Measurements from ENCODE around the gene SESTD1.

Gene SESTD1

DNA sequence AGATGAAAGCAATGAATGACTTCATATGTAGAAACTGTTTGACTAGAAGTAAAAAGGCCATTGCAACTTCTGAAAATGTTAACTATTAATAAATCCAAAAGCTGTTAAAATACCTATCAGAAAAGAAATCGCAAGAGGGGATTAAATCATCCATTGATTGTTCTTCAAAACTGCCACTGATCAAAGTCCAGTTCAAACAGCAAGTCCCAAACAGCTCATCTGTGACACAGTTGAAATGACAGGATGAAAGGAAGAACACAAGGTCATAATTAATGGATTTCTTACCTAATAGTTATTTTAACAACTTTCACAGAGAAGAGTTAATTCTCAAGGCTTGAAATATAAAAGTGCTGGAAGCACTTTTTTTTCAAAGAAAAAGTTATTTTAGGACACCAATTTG, 90.4 kb downstream of the SESTD1 start:
- ATAC-seq (replicated peaks), result no peak
- Mint-ChIP-seq H3K9me3 (no peaks in the 10 kb centered on the region), H3K27ac (no peak overlapping the region), H3K27me3 (no peaks in the 10 kb centered on the region), H3K36me3 (peaks cover 33 to 44% of the 10 kb centered on the region in 2 donors), H3K4me1 (peaks cover 17 to 28% of the 10 kb centered on the region in 2 donors), H3K4me3 (no peak overlapping the region)
- no peak for DNase-seq

- Mint-ChIP-seq H3K4me3 (no peak overlapping the region), H3K4me1 (peaks cover 16 to 28% of the 10 kb centered on the region in 2 donors), H3K36me3 (peaks cover 35 to 40% of the 10 kb centered on the region in 2 donors), H3K9me3 (no peaks in the 10 kb centered on the region), H3K27me3 (no peaks in the 10 kb centered on the region), H3K27ac (no peak overlapping the region)
- no peak for DNase-seq
- no peak for ATAC-seq (replicated peaks)
These were observed 91.7 kb downstream of the SESTD1 start for GRCh38 chr2:179172894-179173293.

- no peak for DNase-seq
- no peak for ATAC-seq (replicated peaks)
- no peaks in the 10 kb centered on the region for H3K27me3 Mint-ChIP-seq
- no peak overlapping the region for H3K4me3 Mint-ChIP-seq
- peak overlapping the region; percentile 44 for H3K27ac Mint-ChIP-seq
- peaks cover 42 to 46% of the 10 kb centered on the region in 2 donors for H3K36me3 Mint-ChIP-seq
- H3K9me3 Mint-ChIP-seq, result peaks cover 0 to 6% of the 10 kb centered on the region in 2 donors
- H3K4me1 Mint-ChIP-seq, result peaks cover 16 to 28% of the 10 kb centered on the region in 2 donors
These were observed 93.3 kb downstream of the SESTD1 start for GRCh38 chr2:179171371-179171770.

- H3K9me3 Mint-ChIP-seq, result peaks cover 0 to 8% of the 10 kb centered on the region in 2 donors
- DNase-seq (no peak), ATAC-seq (replicated peaks) (peak; percentile 65 to 81)
- H3K27me3 Mint-ChIP-seq, result no peaks in the 10 kb centered on the region
- peaks cover 44 to 51% of the 10 kb centered on the region in 2 donors for H3K36me3 Mint-ChIP-seq
- peaks cover 16 to 28% of the 10 kb centered on the region in 2 donors for H3K4me1 Mint-ChIP-seq
- H3K27ac Mint-ChIP-seq, result no peak overlapping the region
- no peak overlapping the region for H3K4me3 Mint-ChIP-seq
These were observed 93.7 kb downstream of the SESTD1 start for GRCh38 chr2:179170901-179171300.

GRCh38 chr2:179165356-179166000, 99.2 kb downstream of the SESTD1 start:
- Mint-ChIP-seq H3K36me3 (peaks cover 46 to 48% of the 10 kb centered on the region in 2 donors), H3K27ac (no peak overlapping the region), H3K4me1 (peaks cover 4 to 8% of the 10 kb centered on the region in 2 donors), H3K9me3 (peaks cover 0 to 8% of the 10 kb centered on the region in 2 donors), H3K4me3 (no peak overlapping the region), H3K27me3 (no peaks in the 10 kb centered on the region)
- no peak for ATAC-seq (replicated peaks)
- DNase-seq, result no peak

- H3K27me3 Mint-ChIP-seq, result no peaks in the 10 kb centered on the region
- no peaks in the 10 kb centered on the region for H3K9me3 Mint-ChIP-seq
- DNase-seq (no peak), ATAC-seq (replicated peaks) (no peak)
- H3K36me3 Mint-ChIP-seq, result peaks cover 2% of the 10 kb centered on the region in 2 donors
- H3K27ac Mint-ChIP-seq, result no peak overlapping the region
- H3K4me3 Mint-ChIP-seq, result no peak overlapping the region
- peaks cover 0 to 3% of the 10 kb centered on the region in 2 donors for H3K4me1 Mint-ChIP-seq
These were observed 123.4 kb downstream of the SESTD1 start for GRCh38 chr2:179141206-179141605.

GRCh38 chr2:179140571-179140970, 124.1 kb downstream of the SESTD1 start:
- Mint-ChIP-seq H3K36me3 (peaks cover 0 to 2% of the 10 kb centered on the region in 2 donors), H3K27ac (no peak overlapping the region), H3K9me3 (no peaks in the 10 kb centered on the region), H3K4me3 (no peak overlapping the region), H3K4me1 (peaks cover 0 to 3% of the 10 kb centered on the region in 2 donors), H3K27me3 (no peaks in the 10 kb centered on the region)
- ATAC-seq (replicated peaks), result no peak
- DNase-seq, result no peak

DNA sequence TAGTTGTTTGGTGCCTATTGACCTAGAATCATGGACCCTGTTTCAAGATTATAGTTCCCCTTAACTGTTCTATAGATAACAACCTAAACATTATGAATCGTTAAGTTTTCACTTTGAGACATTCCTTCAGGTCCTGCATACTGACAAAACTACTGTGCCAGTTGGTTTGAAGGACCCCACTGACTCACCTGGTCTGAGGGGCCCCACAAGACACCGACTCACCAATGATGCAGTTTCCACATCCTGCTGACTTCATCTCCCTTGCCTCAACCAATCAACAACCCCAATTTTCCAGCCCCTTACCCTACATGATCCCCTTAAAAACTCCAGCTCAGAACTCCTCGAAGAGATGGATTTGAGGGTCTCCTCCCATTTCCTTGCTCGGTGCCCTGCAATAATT, 125.1 kb downstream of the SESTD1 start:
- no peak for ATAC-seq (replicated peaks)
- Mint-ChIP-seq H3K4me1 (peaks cover 0 to 3% of the 10 kb centered on the region in 2 donors), H3K27me3 (no peaks in the 10 kb centered on the region), H3K36me3 (peaks cover 0 to 2% of the 10 kb centered on the region in 2 donors), H3K27ac (no peak overlapping the region), H3K4me3 (no peak overlapping the region), H3K9me3 (no peaks in the 10 kb centered on the region)
- DNase-seq, result no peak

DNA sequence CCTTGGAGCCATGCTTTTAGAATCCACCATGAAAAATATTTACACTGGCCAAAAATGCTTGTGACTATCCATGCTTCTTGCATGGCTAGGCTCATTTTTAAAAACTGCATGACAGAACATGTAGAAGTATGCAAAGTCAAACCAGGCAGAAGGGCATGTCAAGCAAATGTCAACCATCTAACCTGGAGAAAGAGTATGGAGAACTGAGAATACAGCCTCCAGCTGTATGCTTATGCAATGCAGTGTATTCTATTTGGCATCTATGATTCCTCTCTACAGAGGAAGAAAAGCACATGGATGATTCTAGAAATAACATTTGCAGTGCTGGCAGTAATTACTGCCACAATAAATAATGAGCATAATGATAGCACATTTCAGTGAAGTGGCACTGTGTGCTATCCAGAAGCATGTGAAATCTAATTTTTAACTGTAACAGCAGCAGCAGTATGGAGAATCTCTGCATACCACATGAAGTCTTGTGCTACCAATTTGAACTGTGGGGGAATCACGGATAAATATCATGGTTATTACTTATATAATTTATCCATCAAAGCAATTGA, 127.4 kb downstream of the SESTD1 start:
- DNase-seq (no peak), ATAC-seq (replicated peaks) (peak; percentile 41 to 70)
- Mint-ChIP-seq H3K4me1 (peaks cover 0 to 3% of the 10 kb centered on the region in 2 donors), H3K27me3 (no peaks in the 10 kb centered on the region), H3K4me3 (no peak overlapping the region), H3K36me3 (peaks cover 0 to 2% of the 10 kb centered on the region in 2 donors), H3K9me3 (no peaks in the 10 kb centered on the region), H3K27ac (no peak overlapping the region)

GRCh38 chr2:179133016-179133415, 131.6 kb downstream of the SESTD1 start:
- no peaks in the 10 kb centered on the region for H3K9me3 Mint-ChIP-seq
- no peak overlapping the region for H3K4me3 Mint-ChIP-seq
- peaks cover 0 to under 1% of the 10 kb centered on the region in 2 donors for H3K36me3 Mint-ChIP-seq
- H3K4me1 Mint-ChIP-seq, result peaks cover 0 to 3% of the 10 kb centered on the region in 2 donors
- no peak for ATAC-seq (replicated peaks)
- H3K27ac Mint-ChIP-seq, result no peak overlapping the region
- DNase-seq, result no peak
- no peaks in the 10 kb centered on the region for H3K27me3 Mint-ChIP-seq

DNA sequence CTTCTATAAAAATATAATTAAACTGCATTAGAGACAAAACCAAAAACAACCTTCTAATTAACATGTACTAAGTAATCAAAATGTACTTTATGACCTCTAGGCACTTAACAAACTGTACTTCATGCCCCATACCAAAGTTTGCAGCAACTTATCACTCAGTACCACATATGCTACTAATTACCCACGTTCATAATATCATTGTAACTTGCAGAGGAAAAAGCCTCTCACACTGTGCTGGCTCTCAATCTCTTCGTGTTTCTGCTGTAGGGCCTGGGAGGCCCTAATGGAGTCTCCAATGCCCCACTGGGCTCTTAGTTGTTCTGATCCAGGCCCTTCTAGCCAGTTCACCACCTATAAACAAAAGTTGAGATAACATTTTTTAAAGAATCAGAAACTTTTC, 132.6 kb downstream of the SESTD1 start:
- no peaks in the 10 kb centered on the region for H3K9me3 Mint-ChIP-seq
- no peaks in the 10 kb centered on the region for H3K36me3 Mint-ChIP-seq
- peaks cover 0 to 2% of the 10 kb centered on the region in 2 donors for H3K4me1 Mint-ChIP-seq
- no peak overlapping the region for H3K27ac Mint-ChIP-seq
- no peak overlapping the region for H3K4me3 Mint-ChIP-seq
- no peak for DNase-seq
- H3K27me3 Mint-ChIP-seq, result no peaks in the 10 kb centered on the region
- ATAC-seq (replicated peaks), result no peak

GRCh38 chr2:179130560-179130959, 134.1 kb downstream of the SESTD1 start:
- ATAC-seq (replicated peaks) (no peak), DNase-seq (no peak)
- Mint-ChIP-seq H3K9me3 (no peaks in the 10 kb centered on the region), H3K36me3 (no peaks in the 10 kb centered on the region), H3K4me1 (no peaks in the 10 kb centered on the region), H3K27me3 (no peaks in the 10 kb centered on the region), H3K27ac (no peak overlapping the region), H3K4me3 (no peak overlapping the region)

DNA sequence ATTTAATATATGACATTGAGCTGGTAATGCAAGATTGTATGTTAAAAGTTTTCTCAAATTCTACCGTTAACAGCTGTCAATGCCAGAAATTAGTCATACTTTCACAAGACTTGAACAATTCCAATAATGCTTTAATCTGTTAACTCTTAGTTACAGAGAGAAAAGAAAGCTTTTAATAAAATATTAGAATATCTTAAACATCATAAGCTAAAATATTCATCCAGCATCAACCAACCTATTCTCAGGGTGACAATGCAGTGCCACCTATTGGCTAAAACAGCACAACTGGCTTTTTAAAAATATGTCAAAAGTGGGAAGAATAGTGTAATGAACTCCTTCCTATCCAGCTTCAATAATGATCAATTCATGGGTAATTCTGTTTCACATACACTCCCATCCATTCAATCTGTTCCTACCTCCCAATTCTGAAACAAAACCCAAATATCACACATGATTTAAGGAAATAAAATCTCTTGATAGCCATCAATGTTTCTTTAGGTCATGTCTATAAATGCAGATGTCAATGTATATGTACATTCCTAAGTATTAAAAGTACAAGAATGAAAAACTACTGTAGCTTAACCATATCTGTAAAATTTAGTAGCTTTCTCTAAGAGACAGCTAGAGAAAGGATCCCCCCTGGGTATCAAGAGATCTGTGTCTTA, 134.9 kb downstream of the SESTD1 start:
- Mint-ChIP-seq H3K27ac (no peak overlapping the region), H3K27me3 (no peaks in the 10 kb centered on the region)
- ATAC-seq (replicated peaks), result no peak

DNA sequence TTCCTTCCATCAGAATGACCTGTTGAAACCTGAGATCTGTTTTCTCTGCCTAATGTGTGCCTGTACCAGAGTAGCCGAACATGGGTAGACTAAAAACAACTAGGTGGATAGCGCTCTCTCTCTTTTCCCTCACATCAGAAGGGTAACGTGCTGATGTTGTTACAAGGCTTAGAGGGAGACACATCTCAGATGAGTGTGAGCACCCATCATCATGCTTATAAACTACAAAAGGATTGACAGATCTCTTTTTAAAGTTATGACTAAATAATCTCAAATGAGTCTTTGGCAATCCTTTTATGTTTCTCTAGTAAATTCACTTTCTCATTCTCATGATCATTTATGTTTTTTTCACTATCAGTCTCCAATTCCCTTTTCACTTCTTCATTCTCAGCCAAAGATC, 139.2 kb downstream of the SESTD1 start:
- no peaks in the 10 kb centered on the region for H3K9me3 Mint-ChIP-seq
- ATAC-seq (replicated peaks) (no peak), DNase-seq (no peak)
- no peak overlapping the region for H3K4me3 Mint-ChIP-seq
- peaks cover 10 to 14% of the 10 kb centered on the region in 2 donors for H3K36me3 Mint-ChIP-seq
- H3K27me3 Mint-ChIP-seq, result no peaks in the 10 kb centered on the region
- H3K4me1 Mint-ChIP-seq, result peaks cover 5 to 7% of the 10 kb centered on the region in 2 donors
- no peak overlapping the region for H3K27ac Mint-ChIP-seq

More for the DNA sequence above, 134.9 kb downstream of the SESTD1 start:
- DNase-seq, result no peak
- no peaks in the 10 kb centered on the region for H3K4me1 Mint-ChIP-seq
- no peaks in the 10 kb centered on the region for H3K9me3 Mint-ChIP-seq
- no peaks in the 10 kb centered on the region for H3K36me3 Mint-ChIP-seq
- H3K4me3 Mint-ChIP-seq, result no peak overlapping the region

DNA sequence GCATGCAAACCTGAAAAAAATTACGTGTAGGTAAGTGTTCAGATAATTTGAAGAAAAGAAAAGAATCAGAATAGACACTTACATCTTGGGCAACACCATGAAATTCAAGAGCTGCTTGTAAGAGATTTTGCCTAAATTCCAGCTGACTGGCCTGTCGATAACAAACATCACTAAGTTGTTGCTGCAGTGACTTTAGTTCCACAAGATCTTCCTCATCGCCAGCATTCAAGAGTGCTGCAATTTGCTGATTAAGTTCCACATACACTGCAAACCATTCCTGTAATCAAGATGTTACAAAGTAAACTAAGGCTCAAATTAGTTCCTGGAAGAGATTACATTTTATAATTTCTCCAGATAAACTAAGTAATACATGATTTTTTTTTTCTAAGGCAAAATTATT, 140.3 kb downstream of the SESTD1 start:
- Mint-ChIP-seq H3K27ac (no peak overlapping the region), H3K9me3 (no peaks in the 10 kb centered on the region), H3K4me1 (peaks cover 5 to 7% of the 10 kb centered on the region in 2 donors), H3K36me3 (peaks cover 15 to 24% of the 10 kb centered on the region in 2 donors), H3K27me3 (no peaks in the 10 kb centered on the region), H3K4me3 (no peak overlapping the region)
- DNase-seq (no peak), ATAC-seq (replicated peaks) (no peak)
